H9 (cell line): ENCODE results near the gene FMO2. TPM values are rescaled to one million over a fixed set of nuclear protein-coding genes. Genes with fewer than 3 reads are reported as not detected.

ENCODE experiments used
- DNase-seq: peaks from one replicate; pipeline ENCODE4 v3.0.0-alpha.2; 2017
- H2AFZ ChIP-seq: one replicate; pipeline ENCODE4 v1.6.1; 2013; ENCODE audit warnings: mild to moderate bottlenecking, low read length, control low read depth, moderate library complexity
- H2AK5ac ChIP-seq: 2 replicates; pipeline ENCODE4 v1.6.1; 2013; ENCODE audit warnings: low read length, control low read depth, mixed read lengths; ENCODE audit not compliant: insufficient read length
- H2BK120ac ChIP-seq: one replicate; pipeline ENCODE4 v1.6.1; 2013; ENCODE audit warnings: low read depth, mild to moderate bottlenecking, low read length, control low read depth, inconsistent platforms; ENCODE audit not compliant: poor library complexity, severe bottlenecking
- H2BK12ac ChIP-seq: 2 replicates; pipeline ENCODE4 v1.6.1; 2013; ENCODE audit warnings: low read length, control low read depth, mixed read lengths, low read depth; ENCODE audit not compliant: insufficient read length
- H2BK15ac ChIP-seq: 2 replicates; pipeline ENCODE4 v1.6.1; 2013; ENCODE audit warnings: low read depth, low read length, control low read depth
- H2BK20ac ChIP-seq: one replicate; pipeline ENCODE4 v1.6.1; 2013; ENCODE audit warnings: low read depth, mild to moderate bottlenecking, low read length, control low read depth, inconsistent platforms; ENCODE audit not compliant: poor library complexity, severe bottlenecking
- H2BK5ac ChIP-seq: 2 replicates; pipeline ENCODE4 v1.6.1; 2013; ENCODE audit warnings: low read length, control low read depth, mixed read lengths; ENCODE audit not compliant: insufficient read length
- H3K14ac ChIP-seq: 2 replicates; pipeline ENCODE4 v1.6.1; 2013; ENCODE audit warnings: low read length, control low read depth; ENCODE audit not compliant: insufficient read depth
- H3K18ac ChIP-seq: 2 replicates; pipeline ENCODE4 v1.6.1; 2013; ENCODE audit warnings: low read depth, mild to moderate bottlenecking, mixed read lengths, low read length, control low read depth; ENCODE audit not compliant: insufficient read length
- H3K23ac ChIP-seq: 2 replicates; pipeline ENCODE4 v1.6.1; 2013; ENCODE audit warnings: low read length, control low read depth, mixed read lengths, low read depth; ENCODE audit not compliant: insufficient read length
- H3K23me2 ChIP-seq: 2 replicates; pipeline ENCODE4 v1.6.1; 2013; ENCODE audit warnings: low read depth, mild to moderate bottlenecking, mixed read lengths, low read length, control low read depth; ENCODE audit not compliant: insufficient read length, poor library complexity, severe bottlenecking
- H3K27ac ChIP-seq: 2 replicates; pipeline ENCODE4 v1.5.1; 2013; ENCODE audit warnings: low read length, control low read depth, mixed read lengths, low read depth; ENCODE audit not compliant: insufficient read length
- H3K27me3 ChIP-seq: 2 replicates; pipeline ENCODE4 v1.6.1; 2013; ENCODE audit warnings: low read length, control low read depth, inconsistent platforms; ENCODE audit not compliant: insufficient read depth
- H3K4ac ChIP-seq: 2 replicates; pipeline ENCODE4 v1.6.1; 2013; ENCODE audit warnings: low read depth, mild to moderate bottlenecking, control low read depth, inconsistent platforms, low read length, moderate library complexity
- H3K4me1 ChIP-seq: 2 replicates; pipeline ENCODE4 v1.6.1; 2013; ENCODE audit warnings: low read length, control low read depth, inconsistent platforms; ENCODE audit not compliant: insufficient read depth
- H3K4me2 ChIP-seq: 2 replicates; pipeline ENCODE4 v1.6.1; 2013; ENCODE audit warnings: low read length, control low read depth, mixed read lengths; ENCODE audit not compliant: insufficient read length, insufficient read depth
- H3K56ac ChIP-seq: 2 replicates; pipeline ENCODE4 v1.6.1; 2013; ENCODE audit warnings: low read depth, mild to moderate bottlenecking, mixed read lengths, low read length, control low read depth; ENCODE audit not compliant: insufficient read length
- H3K79me1 ChIP-seq: 2 replicates; pipeline ENCODE4 v1.6.1; 2013; ENCODE audit warnings: low read depth, mild to moderate bottlenecking, moderate library complexity, low read length, control low read depth, inconsistent platforms; ENCODE audit not compliant: insufficient read depth, poor library complexity, severe bottlenecking
- H3K79me2 ChIP-seq: 2 replicates; pipeline ENCODE4 v1.6.1; 2013; ENCODE audit warnings: low read length, control low read depth, inconsistent platforms; ENCODE audit not compliant: insufficient read depth
- H3K9ac ChIP-seq: 2 replicates; pipeline ENCODE4 v1.6.1; 2013; ENCODE audit warnings: low read length, control low read depth, mixed read lengths; ENCODE audit not compliant: insufficient read length; ENCODE audit errors: extremely low read depth
- H3K9me3 ChIP-seq: one replicate; pipeline ENCODE4 v1.6.1; 2013; ENCODE audit warnings: low read depth, low read length, inconsistent platforms; ENCODE audit not compliant: control insufficient read depth
- H3T11ph ChIP-seq: one replicate; pipeline ENCODE4 v1.6.1; 2013; ENCODE audit warnings: mild to moderate bottlenecking, low read length, control low read depth, inconsistent platforms
- H4K20me1 ChIP-seq: one replicate; pipeline ENCODE4 v1.6.1; 2013; ENCODE audit not compliant: control insufficient read depth, insufficient read length, insufficient read depth
- H4K5ac ChIP-seq: 2 replicates; pipeline ENCODE4 v1.6.1; 2013; ENCODE audit warnings: low read depth, mild to moderate bottlenecking, mixed read lengths, low read length, control low read depth; ENCODE audit not compliant: insufficient read length
- H4K8ac ChIP-seq: replicated peaks from 2 replicates; pipeline ENCODE4 v1.6.1; 2013; ENCODE audit warnings: low read length, control low read depth, mixed read lengths, low read depth; ENCODE audit not compliant: insufficient read length
- H4K91ac ChIP-seq: 2 replicates; pipeline ENCODE4 v1.6.1; 2013; ENCODE audit warnings: low read depth, mild to moderate bottlenecking, moderate library complexity, mixed read lengths, low read length, control low read depth; ENCODE audit not compliant: insufficient read length
- H3K27ac Mint-ChIP-seq, 3 experiments: 2 replicates in 2 of 3; 3 replicates in 1 of 3; pipeline ENCODE4 v1.8.0; 2020 to 2021; ENCODE audit warnings: mixed read lengths in 3 of 3, mild to moderate bottlenecking in 1 of 3, moderate library complexity in 1 of 3
- H3K27me3 Mint-ChIP-seq: 2 replicates; pipeline ENCODE4 v1.8.0; 2021; ENCODE audit warnings: low read depth, mild to moderate bottlenecking, moderate library complexity, mixed read lengths
- H3K36me3 Mint-ChIP-seq, 3 experiments: 2 replicates in 2 of 3; 3 replicates in 1 of 3; pipeline ENCODE4 v1.8.0; 2020 to 2021; ENCODE audit warnings: low read depth in 3 of 3, mixed read lengths in 3 of 3; ENCODE audit not compliant: insufficient read depth in 1 of 3
- H3K4me1 Mint-ChIP-seq, 2 experiments: 2 replicates each; pipeline ENCODE4 v1.8.0; 2020; ENCODE audit warnings: mixed read lengths in 2 of 2
- H3K4me3 Mint-ChIP-seq, 2 experiments: 2 replicates in 1 of 2; 3 replicates in 1 of 2; pipeline ENCODE4 v1.8.0; 2020 to 2021; ENCODE audit warnings: mild to moderate bottlenecking in 2 of 2, mixed read lengths in 2 of 2, moderate library complexity in 1 of 2
- H3K9me3 Mint-ChIP-seq, 2 experiments: 2 replicates in 1 of 2; 3 replicates in 1 of 2; pipeline ENCODE4 v1.8.0; 2020; ENCODE audit warnings: mild to moderate bottlenecking in 2 of 2, mixed read lengths in 2 of 2, moderate library complexity in 1 of 2
- CTCF ChIP-seq: fragments of 200-600 bp; sonication (generic); conservative IDR thresholded peaks from 3 replicates; pipeline ENCODE4 v1.8.0; 2021; ENCODE audit warnings: antibody characterized with exemption, mild to moderate bottlenecking
- WGBS: extraction: QIAGEN DNeasy Blood & Tissue Kit; methylation state at CpG from one replicate; pipeline ENCODE4 v1.1.7; 2013; ENCODE audit warnings: missing lambda C conversion rate, low lambda C conversion rate, mixed read lengths; ENCODE audit not compliant: insufficient read length; ENCODE audit errors: extremely low coverage; 5-methylcytosine and 5-hydroxymethylcytosine counted together
- total RNA-seq: library from RNA; stranded (reverse); gene quantifications from 2 replicates; pipeline ENCODE4 v1.2.1, GENCODE V29; 2021

Gene FMO2
- total RNA-seq, 1 experiment from 2014 or later: not detected

- H2BK12ac ChIP-seq: no peak overlapping the region
- H3K27ac ChIP-seq: no peak overlapping the region
- H2BK5ac ChIP-seq: no peak overlapping the region
- H3K18ac ChIP-seq: no peak overlapping the region
- H2BK15ac ChIP-seq: no peak overlapping the region
- no peak overlapping the region for H2AFZ ChIP-seq
- H3K4ac ChIP-seq: no peak overlapping the region
- no peaks in the 10 kb centered on the region for H3K79me2 ChIP-seq
- H3T11ph ChIP-seq: no peak overlapping the region
- H3K23me2 ChIP-seq: no peaks in the 10 kb centered on the region
- Mint-ChIP-seq H3K9me3 (peaks cover 14% of the 10 kb centered on the region in 2 experiments; a peak in 4 of 5 replicates), H3K27me3 (no peaks in the 10 kb centered on the region; the same call in 1 of the 2 replicates), H3K4me3 (no peak overlapping the region), H3K4me1 (peaks cover 44 to 47% of the 10 kb centered on the region in 2 experiments), H3K36me3 (peaks cover 10 to 18% (median 12%) of the 10 kb centered on the region in 3 experiments; a peak in 6 of 7 replicates), H3K27ac (peak overlapping the region in 1 of 3 experiments; percentile 12; a peak in 2 of 7 replicates)
- no CpG with 5 or more reads among the region's 12 CpGs for WGBS
- H4K20me1 ChIP-seq: no peaks in the 10 kb centered on the region
- no peak overlapping the region for H3K14ac ChIP-seq
- no peaks in the 10 kb centered on the region for H3K4me1 ChIP-seq
- H3K56ac ChIP-seq: no peak overlapping the region
- no peak overlapping the region for H2AK5ac ChIP-seq
- H3K27me3 ChIP-seq: no peaks in the 10 kb centered on the region
- H4K8ac ChIP-seq: no peak overlapping the region
- H4K91ac ChIP-seq: no peak overlapping the region
- peak; percentile 39 for DNase-seq
- H3K9ac ChIP-seq: no peak overlapping the region
- no peak for TF ChIP-seq CTCF
- no peaks in the 10 kb centered on the region for H3K9me3 ChIP-seq
- no peaks in the 10 kb centered on the region for H3K79me1 ChIP-seq
- peak overlapping the region; percentile 26 for H2BK20ac ChIP-seq
- no peak overlapping the region for H3K23ac ChIP-seq
- H2BK120ac ChIP-seq: no peak overlapping the region
- no peak overlapping the region for H4K5ac ChIP-seq
- no peak overlapping the region for H3K4me2 ChIP-seq
Observed at GRCh38 chr1:171213559-171214454, 28.7 kb downstream of the FMO2 start.
